Mesenchymal stem cell (in vitro differentiated cells and primary cell): ENCODE measurements around the gene XRCC5.
A peak's percentile ranks its signal among the peaks of the same experiment; 100 is the strongest.

Source experiments
- DNase-seq: peaks from one replicate; pipeline ENCODE4 v3.0.0-alpha.2; 2013
- H2AFZ ChIP-seq: one replicate; pipeline ENCODE4 v1.6.1; 2013; ENCODE audit warnings: low read depth, mild to moderate bottlenecking, control low read depth, inconsistent platforms, low read length, moderate library complexity
- H2AK5ac ChIP-seq: 2 replicates; pipeline ENCODE4 v1.6.1; 2013; ENCODE audit warnings: low read length, moderate library complexity, mild to moderate bottlenecking, inconsistent platforms; ENCODE audit not compliant: severe bottlenecking
- H2BK120ac ChIP-seq: one replicate; pipeline ENCODE4 v1.6.1; 2013; ENCODE audit warnings: low read depth, mild to moderate bottlenecking, inconsistent platforms, low read length, moderate library complexity
- H2BK12ac ChIP-seq, 2 experiments: one replicate each; pipeline ENCODE4 v1.6.1; 2013; ENCODE audit warnings: inconsistent platforms in 2 of 2, low read length in 2 of 2, mild to moderate bottlenecking in 2 of 2, moderate library complexity in 2 of 2, control low read depth in 1 of 2
- H2BK15ac ChIP-seq: one replicate; pipeline ENCODE4 v1.6.1; 2013; ENCODE audit warnings: mild to moderate bottlenecking, low read depth, inconsistent platforms; ENCODE audit not compliant: poor library complexity, severe bottlenecking
- H2BK5ac ChIP-seq: 2 replicates; pipeline ENCODE4 v1.6.1; 2013; ENCODE audit warnings: low read depth, mild to moderate bottlenecking, low read length, control low read depth, inconsistent platforms; ENCODE audit not compliant: poor library complexity, severe bottlenecking
- H3K14ac ChIP-seq, 2 experiments: one replicate each; pipeline ENCODE4 v1.6.1; 2013; ENCODE audit warnings: inconsistent platforms in 2 of 2, low read length in 2 of 2, control low read depth in 1 of 2, mild to moderate bottlenecking in 1 of 2, moderate library complexity in 1 of 2
- H3K18ac ChIP-seq, 2 experiments: one replicate each; pipeline ENCODE4 v1.6.1; 2013; ENCODE audit warnings: inconsistent platforms in 2 of 2, low read length in 2 of 2, control low read depth in 1 of 2, low read depth in 1 of 2, mild to moderate bottlenecking in 1 of 2
- H3K23ac ChIP-seq, 2 experiments: one replicate each; pipeline ENCODE4 v1.6.1; 2013; ENCODE audit warnings: inconsistent platforms in 2 of 2, low read length in 2 of 2, mild to moderate bottlenecking in 2 of 2, moderate library complexity in 2 of 2, control low read depth in 1 of 2
- H3K27ac ChIP-seq: 2 replicates; pipeline ENCODE4 v1.5.1; 2013; ENCODE audit warnings: mild to moderate bottlenecking, moderate library complexity, low read length, control low read depth, inconsistent platforms; ENCODE audit not compliant: poor library complexity, severe bottlenecking
- H3K27me3 ChIP-seq, 2 experiments: 2 replicates each; pipeline versions ENCODE4 v1.6.1 to v1.7.0; 2013; ENCODE audit warnings: low read length in 2 of 2, mild to moderate bottlenecking in 2 of 2, moderate library complexity in 2 of 2, control low read depth in 1 of 2, inconsistent platforms in 1 of 2; ENCODE audit not compliant: control insufficient read depth in 1 of 2, insufficient read depth in 1 of 2
- H3K36me3 ChIP-seq, 2 experiments: 2 replicates each; pipeline versions ENCODE4 v1.6.1 to v1.7.0; 2013; ENCODE audit warnings: low read length in 2 of 2, control low read depth in 1 of 2, inconsistent platforms in 1 of 2, low read depth in 1 of 2, mild to moderate bottlenecking in 1 of 2; ENCODE audit not compliant: insufficient read depth in 2 of 2, control insufficient read depth in 1 of 2
- H3K4ac ChIP-seq, 2 experiments: one replicate each; pipeline ENCODE4 v1.6.1; 2013; ENCODE audit warnings: inconsistent platforms in 2 of 2, low read length in 2 of 2, mild to moderate bottlenecking in 2 of 2, moderate library complexity in 2 of 2, control low read depth in 1 of 2, low read depth in 1 of 2
- H3K4me1 ChIP-seq: 2 replicates; pipeline ENCODE4 v1.6.1; 2013; ENCODE audit warnings: low read depth, low read length, control low read depth; ENCODE audit not compliant: control insufficient read depth, insufficient read depth
- H3K4me2 ChIP-seq: 2 replicates; pipeline ENCODE4 v1.6.1; 2013; ENCODE audit warnings: low read length, mild to moderate bottlenecking, inconsistent platforms; ENCODE audit not compliant: poor library complexity, severe bottlenecking
- H3K4me3 ChIP-seq, 2 experiments: 2 replicates each; pipeline versions ENCODE4 v1.5.1 to v1.7.0; 2013; ENCODE audit warnings: low read length in 2 of 2, mild to moderate bottlenecking in 2 of 2, control low read depth in 1 of 2, low read depth in 1 of 2; ENCODE audit not compliant: insufficient read depth in 1 of 2
- H3K79me1 ChIP-seq: replicated peaks from 2 replicates; pipeline ENCODE4 v1.6.1; 2013; ENCODE audit warnings: mild to moderate bottlenecking, control low read depth, low read length, inconsistent platforms; ENCODE audit not compliant: poor library complexity, severe bottlenecking
- H3K9ac ChIP-seq: 2 replicates; pipeline ENCODE4 v1.7.0; 2013; ENCODE audit warnings: mild to moderate bottlenecking, low read length, moderate library complexity
- H3K9me3 ChIP-seq: 2 replicates; pipeline ENCODE4 v1.7.0; 2013; ENCODE audit warnings: mild to moderate bottlenecking, low read length; ENCODE audit not compliant: control insufficient read depth
- H4K8ac ChIP-seq: one replicate; pipeline ENCODE4 v1.6.1; 2013; ENCODE audit warnings: inconsistent platforms, mild to moderate bottlenecking, low read length, moderate library complexity
- H4K91ac ChIP-seq: one replicate; pipeline ENCODE4 v1.6.1; 2013; ENCODE audit warnings: mild to moderate bottlenecking, low read length, inconsistent platforms
- WGBS: methylation state at CpG from one replicate; pipeline ENCODE4 v1.1.7; 2013; ENCODE audit warnings: mixed read lengths; 5-methylcytosine and 5-hydroxymethylcytosine counted together

Gene XRCC5

GRCh38 chr2:216114382-216114713 lies 5.2 kb downstream of the XRCC5 start:
- no peaks in the 10 kb centered on the region for H3K27me3 ChIP-seq
- peak overlapping the region; percentile 73 for H4K8ac ChIP-seq
- H3K9me3 ChIP-seq: no peaks in the 10 kb centered on the region
- H3K14ac ChIP-seq: no peak overlapping the region
- H3K18ac ChIP-seq: peak overlapping the region in 1 of 2 experiments; percentile 25
- H2BK15ac ChIP-seq: no peak overlapping the region
- H3K4ac ChIP-seq: no peak overlapping the region
- no peak overlapping the region for H2AFZ ChIP-seq
- H3K4me3 ChIP-seq: no peak overlapping the region
- peaks cover 4% of the 10 kb centered on the region for H3K4me1 ChIP-seq
- H3K36me3 ChIP-seq: peaks cover 11 to 83% of the 10 kb centered on the region in 2 experiments
- H2AK5ac ChIP-seq: peak overlapping the region; percentile 92
- 47% methylated on average over 4 of the region's 4 CpGs for WGBS
- DNase-seq: no peak
- peak overlapping the region; percentile 58 for H3K27ac ChIP-seq
- no peak overlapping the region for H3K23ac ChIP-seq
- H3K9ac ChIP-seq: peak overlapping the region; percentile 98
- H2BK5ac ChIP-seq: no peak overlapping the region
- no peak overlapping the region for H3K4me2 ChIP-seq
- H2BK12ac ChIP-seq: no peak overlapping the region
- no peak overlapping the region for H2BK120ac ChIP-seq
- H3K79me1 ChIP-seq: peaks cover 5% of the 10 kb centered on the region
- no peak overlapping the region for H4K91ac ChIP-seq

DNA sequence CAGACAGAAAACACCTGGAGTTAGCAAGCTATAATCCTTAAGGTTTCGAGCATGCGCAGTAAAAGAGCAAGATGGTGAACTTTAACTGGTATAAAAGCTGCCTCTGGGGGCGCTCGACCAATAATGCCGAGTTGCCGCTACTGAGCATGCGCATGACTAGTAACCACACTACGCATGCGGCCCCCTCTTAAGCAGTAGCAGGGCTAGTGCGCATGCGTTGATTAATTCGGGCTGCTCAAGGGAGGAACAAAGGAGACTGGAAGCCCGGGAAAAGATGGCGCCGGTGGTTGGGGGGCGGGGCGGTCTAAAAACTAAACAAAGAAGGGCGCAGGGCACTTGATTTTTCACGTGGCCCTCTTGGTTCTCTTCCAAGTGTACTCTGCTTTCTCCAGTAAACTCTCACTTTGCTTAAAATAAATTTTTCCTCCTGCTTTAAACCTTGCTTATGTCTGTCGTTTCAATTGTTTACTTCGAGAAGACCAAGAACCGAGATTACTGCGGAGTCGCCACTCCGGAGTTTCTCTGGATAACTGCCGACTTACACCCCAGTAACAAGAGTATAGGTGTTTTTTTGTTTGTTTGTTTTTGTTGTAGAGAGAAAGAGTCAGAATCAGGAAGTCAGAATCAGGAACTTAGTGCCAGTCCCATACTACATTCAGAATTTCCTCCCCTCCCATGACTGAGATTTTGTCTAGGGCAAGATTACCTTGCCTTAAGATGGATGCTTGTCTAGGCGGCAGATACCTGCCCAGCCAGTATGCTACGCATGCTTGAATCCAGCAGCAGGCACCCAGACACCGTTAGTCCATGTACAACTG lies 5.8 kb downstream of the XRCC5 start:
- H3K4ac ChIP-seq: peak overlapping the region; percentile 81 to 97
- peak overlapping the region; percentile 28 to 92 for H3K18ac ChIP-seq
- DNase-seq: peak; percentile 98
- H3K4me2 ChIP-seq: peak overlapping the region; percentile 47
- peak overlapping the region; percentile 67 for H2BK15ac ChIP-seq
- no peak overlapping the region for H2BK120ac ChIP-seq
- no peak overlapping the region for H3K14ac ChIP-seq
- no peaks in the 10 kb centered on the region for H3K9me3 ChIP-seq
- H2AFZ ChIP-seq: no peak overlapping the region
- H3K79me1 ChIP-seq: peaks cover 6% of the 10 kb centered on the region
- H3K9ac ChIP-seq: peak overlapping the region; percentile 97
- H3K23ac ChIP-seq: no peak overlapping the region
- no peak overlapping the region for H2BK12ac ChIP-seq
- H3K27me3 ChIP-seq: no peaks in the 10 kb centered on the region
- peak overlapping the region; percentile 97 for H4K91ac ChIP-seq
- peak overlapping the region; percentile 99 for H4K8ac ChIP-seq
- peak overlapping the region; percentile 58 for H3K27ac ChIP-seq
- WGBS: 29% methylated on average over 28 of the region's 29 CpGs
- peaks cover 11 to 88% of the 10 kb centered on the region in 2 experiments for H3K36me3 ChIP-seq
- peak overlapping the region in 1 of 2 experiments; percentile 83 for H3K4me3 ChIP-seq
- H3K4me1 ChIP-seq: peaks cover 4% of the 10 kb centered on the region
- H2AK5ac ChIP-seq: peak overlapping the region; percentile 97
- peak overlapping the region; percentile 5 for H2BK5ac ChIP-seq

GRCh38 chr2:216116418-216116817 lies 7.3 kb downstream of the XRCC5 start:
- H3K36me3 ChIP-seq: peaks cover 15 to 91% of the 10 kb centered on the region in 2 experiments
- H2BK120ac ChIP-seq: no peak overlapping the region
- no peak overlapping the region for H4K91ac ChIP-seq
- WGBS: 100% methylated on average over 1 of the region's 1 CpG
- no peak overlapping the region for H3K18ac ChIP-seq
- H2AK5ac ChIP-seq: peak overlapping the region; percentile 9
- no peak overlapping the region for H2AFZ ChIP-seq
- peak overlapping the region; percentile 28 for H3K9ac ChIP-seq
- H2BK15ac ChIP-seq: no peak overlapping the region
- no peak overlapping the region for H3K27ac ChIP-seq
- no peak overlapping the region for H3K4me2 ChIP-seq
- no peak overlapping the region for H3K4ac ChIP-seq
- no peak overlapping the region for H3K4me3 ChIP-seq
- H3K27me3 ChIP-seq: no peaks in the 10 kb centered on the region
- H2BK5ac ChIP-seq: no peak overlapping the region
- no peak overlapping the region for H3K23ac ChIP-seq
- no peak overlapping the region for H2BK12ac ChIP-seq
- H4K8ac ChIP-seq: no peak overlapping the region
- peaks cover 9% of the 10 kb centered on the region for H3K79me1 ChIP-seq
- no peak for DNase-seq
- H3K4me1 ChIP-seq: peaks cover 4% of the 10 kb centered on the region
- no peak overlapping the region for H3K14ac ChIP-seq
- no peaks in the 10 kb centered on the region for H3K9me3 ChIP-seq

DNA sequence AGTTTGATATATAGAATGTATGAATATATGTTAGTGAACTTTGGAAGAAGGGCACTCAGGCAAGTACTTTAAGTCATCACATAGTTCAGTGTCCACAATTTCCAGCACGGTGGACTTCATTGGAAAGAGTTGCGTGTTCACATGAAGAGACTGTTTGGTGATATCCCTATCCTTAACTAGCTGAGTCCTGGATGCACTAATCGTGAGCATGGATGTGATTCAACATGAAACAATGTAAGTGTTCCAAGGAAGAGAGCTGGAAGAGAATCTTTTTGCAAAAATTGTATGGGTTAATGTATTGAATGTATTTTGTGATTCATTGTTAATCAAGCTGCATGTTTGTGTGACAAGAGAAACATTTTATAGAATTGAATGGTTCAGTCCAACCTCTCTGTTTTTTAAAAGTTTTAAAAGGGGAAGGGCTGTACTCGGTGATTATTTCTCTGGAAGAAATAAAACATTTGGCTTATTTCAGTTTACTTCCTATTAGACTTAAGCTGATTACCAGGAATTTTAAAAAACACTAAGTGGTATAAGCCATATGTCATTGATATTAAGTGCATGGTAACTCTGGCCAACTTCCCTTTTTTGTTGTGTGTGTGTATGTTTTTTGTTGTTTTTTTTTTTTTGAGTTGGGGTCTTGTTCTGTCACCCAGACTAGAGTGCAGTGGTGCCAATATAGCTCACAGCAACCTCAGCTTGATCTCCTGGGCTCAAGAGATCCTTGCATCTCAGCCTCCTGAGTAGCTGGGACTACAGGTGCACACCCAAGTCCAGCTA lies 8.6 kb downstream of the XRCC5 start:
- Histone ChIP-seq H3K4ac (no peak overlapping the region), H2BK5ac (no peak overlapping the region), H3K79me1 (peaks cover 10% of the 10 kb centered on the region), H2BK12ac (no peak overlapping the region), H2BK120ac (no peak overlapping the region), H4K91ac (no peak overlapping the region), H3K18ac (no peak overlapping the region), H2AK5ac (no peak overlapping the region), H3K4me2 (no peak overlapping the region), H3K36me3 (peaks cover 15 to 91% of the 10 kb centered on the region in 2 experiments), H3K9me3 (no peaks in the 10 kb centered on the region), H3K14ac (no peak overlapping the region), H2BK15ac (no peak overlapping the region), H4K8ac (no peak overlapping the region), H3K27ac (no peak overlapping the region), H3K4me3 (no peak overlapping the region), H3K4me1 (peaks cover 4% of the 10 kb centered on the region), H2AFZ (no peak overlapping the region), H3K23ac (no peak overlapping the region), H3K27me3 (no peaks in the 10 kb centered on the region), H3K9ac (no peak overlapping the region)
- 62% methylated on average over 3 of the region's 4 CpGs for WGBS
- DNase-seq: peak; percentile 21
